Loucy (cell line): Measurements from ENCODE around the gene SACS.

Experiments
- H2AFZ ChIP-seq: fragments of 200-600 bp; sonication (generic); 2 replicates; pipeline ENCODE4 v1.6.0; 2016; ENCODE audit warnings: antibody characterized with exemption, mild to moderate bottlenecking, low read length, moderate library complexity
- H3F3A ChIP-seq: fragments of 200-600 bp; 2 replicates; pipeline ENCODE4 v1.6.0; 2016; ENCODE audit warnings: antibody characterized with exemption, low read depth, mild to moderate bottlenecking
- H3K27me3 ChIP-seq: fragments of 200-600 bp; sonication (generic); 2 replicates; pipeline ENCODE4 v1.6.1; 2014; ENCODE audit warnings: low read length, mild to moderate bottlenecking; ENCODE audit not compliant: insufficient read depth, poor library complexity, severe bottlenecking
- H3K36me3 ChIP-seq: fragments of 200-600 bp; sonication (generic); 2 replicates; pipeline ENCODE4 v1.6.1; 2016; ENCODE audit warnings: low read length; ENCODE audit not compliant: insufficient read depth
- H3K4me1 ChIP-seq: fragments of 200-600 bp; sonication (generic); 2 replicates; pipeline ENCODE4 v1.5.1; 2014; ENCODE audit warnings: low read length, mild to moderate bottlenecking; ENCODE audit not compliant: insufficient read depth, poor library complexity, severe bottlenecking
- H3K4me2 ChIP-seq: fragments of 200-600 bp; sonication (generic); 2 replicates; pipeline ENCODE4 v1.6.0; 2014; ENCODE audit warnings: antibody characterized with exemption, low read length, low read depth, mild to moderate bottlenecking; ENCODE audit not compliant: poor library complexity, severe bottlenecking
- H3K4me3 ChIP-seq: fragments of 200-600 bp; sonication (generic); 2 replicates; pipeline ENCODE4 v1.5.1; 2014; ENCODE audit warnings: low read length, mild to moderate bottlenecking, mixed read lengths; ENCODE audit not compliant: poor library complexity, severe bottlenecking
- H3K79me2 ChIP-seq: fragments of 200-600 bp; sonication (generic); 2 replicates; pipeline ENCODE4 v1.6.1; 2014; ENCODE audit warnings: low read length; ENCODE audit not compliant: insufficient read depth
- H3K9ac ChIP-seq: fragments of 200-600 bp; sonication (generic); 2 replicates; pipeline ENCODE4 v1.6.0; 2014; ENCODE audit warnings: mild to moderate bottlenecking, low read depth, low read length, moderate library complexity; ENCODE audit not compliant: poor library complexity, severe bottlenecking
- H3K9me2 ChIP-seq: fragments of 200-600 bp; sonication (generic); replicated peaks from 2 replicates; pipeline ENCODE4 v1.6.1; 2016; ENCODE audit warnings: low read depth, low read length, mixed read lengths
- H3K9me3 ChIP-seq: fragments of 200-600 bp; sonication (generic); 2 replicates; pipeline ENCODE4 v1.6.1; 2014; ENCODE audit warnings: mild to moderate bottlenecking, antibody characterized with exemption, low read length, low read depth; ENCODE audit not compliant: insufficient read depth
- H4K20me1 ChIP-seq: fragments of 200-600 bp; sonication (generic); 2 replicates; pipeline ENCODE4 v1.6.0; 2014; ENCODE audit warnings: antibody characterized with exemption, low read length, mild to moderate bottlenecking; ENCODE audit not compliant: insufficient read depth, poor library complexity, severe bottlenecking
- EZH2phosphoT487 ChIP-seq: fragments of 200-600 bp; IDR thresholded peaks from 2 replicates; pipeline ENCODE4 v1.6.1; 2018; ENCODE audit warnings: antibody characterized with exemption, mild to moderate bottlenecking, moderate library complexity, borderline replicate concordance
- TF ChIP-seq, protein P1 (sequence below): fragments of 200-600 bp; sonication (generic); conservative IDR thresholded peaks from 2 replicates; pipeline ENCODE4 v1.5.1; 2014; ENCODE audit warnings: mild to moderate bottlenecking, antibody characterized with exemption, low read length

Gene SACS

DNA sequence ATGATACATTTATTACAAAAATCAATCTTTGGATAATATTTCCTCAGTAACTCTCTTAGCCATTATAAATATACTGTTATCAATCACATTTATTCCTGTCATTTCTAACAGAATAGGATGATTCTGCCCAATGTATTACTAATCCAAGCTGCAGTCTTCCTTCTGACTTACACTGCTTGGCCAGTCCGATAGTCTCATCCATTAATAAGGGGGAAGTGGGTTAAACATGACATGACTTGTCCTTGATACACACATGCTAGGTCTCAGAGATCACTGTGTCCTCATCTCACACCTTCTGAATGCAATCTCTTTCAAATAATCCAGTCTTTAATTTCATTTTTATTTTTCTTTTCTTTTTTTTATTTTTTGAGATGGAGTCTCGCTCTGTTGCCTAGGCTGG, 18.8 kb downstream of the SACS start:
- Histone ChIP-seq H3K79me2 (no peaks in the 10 kb centered on the region), H3K36me3 (no peaks in the 10 kb centered on the region), H3K4me3 (no peak overlapping the region), H3K27me3 (no peaks in the 10 kb centered on the region), H2AFZ (no peak overlapping the region), H3K4me2 (no peak overlapping the region), H4K20me1 (no peaks in the 10 kb centered on the region), H3K9ac (no peak overlapping the region), H3K9me2 (no peaks in the 10 kb centered on the region), H3F3A (no peaks in the 10 kb centered on the region), H3K9me3 (no peaks in the 10 kb centered on the region), H3K4me1 (no peaks in the 10 kb centered on the region)
- TF ChIP-seq, protein P1, sequence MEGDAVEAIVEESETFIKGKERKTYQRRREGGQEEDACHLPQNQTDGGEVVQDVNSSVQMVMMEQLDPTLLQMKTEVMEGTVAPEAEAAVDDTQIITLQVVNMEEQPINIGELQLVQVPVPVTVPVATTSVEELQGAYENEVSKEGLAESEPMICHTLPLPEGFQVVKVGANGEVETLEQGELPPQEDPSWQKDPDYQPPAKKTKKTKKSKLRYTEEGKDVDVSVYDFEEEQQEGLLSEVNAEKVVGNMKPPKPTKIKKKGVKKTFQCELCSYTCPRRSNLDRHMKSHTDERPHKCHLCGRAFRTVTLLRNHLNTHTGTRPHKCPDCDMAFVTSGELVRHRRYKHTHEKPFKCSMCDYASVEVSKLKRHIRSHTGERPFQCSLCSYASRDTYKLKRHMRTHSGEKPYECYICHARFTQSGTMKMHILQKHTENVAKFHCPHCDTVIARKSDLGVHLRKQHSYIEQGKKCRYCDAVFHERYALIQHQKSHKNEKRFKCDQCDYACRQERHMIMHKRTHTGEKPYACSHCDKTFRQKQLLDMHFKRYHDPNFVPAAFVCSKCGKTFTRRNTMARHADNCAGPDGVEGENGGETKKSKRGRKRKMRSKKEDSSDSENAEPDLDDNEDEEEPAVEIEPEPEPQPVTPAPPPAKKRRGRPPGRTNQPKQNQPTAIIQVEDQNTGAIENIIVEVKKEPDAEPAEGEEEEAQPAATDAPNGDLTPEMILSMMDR = no peak
- TF ChIP-seq EZH2phosphoT487 = no peak

DNA sequence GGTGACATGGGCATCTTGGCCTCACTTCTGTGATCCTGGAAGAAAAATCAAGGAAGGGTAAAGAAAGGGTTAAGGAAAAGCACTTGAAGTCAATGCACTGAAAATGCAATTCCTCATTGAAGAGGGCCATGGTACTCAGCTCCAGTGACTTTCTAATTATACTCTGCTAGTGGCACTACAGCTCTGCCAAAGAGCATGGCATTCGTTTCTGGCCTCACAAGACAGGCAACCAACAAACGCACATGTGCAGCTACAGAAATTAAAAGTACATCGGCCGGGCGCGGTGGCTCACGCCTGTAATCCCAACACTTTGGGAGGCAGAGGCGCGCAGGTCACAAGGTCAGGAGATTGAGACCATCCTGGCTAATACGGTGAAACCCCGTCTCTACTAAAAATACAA, 21.8 kb downstream of the SACS start:
- Histone ChIP-seq H3K9ac (no peak overlapping the region), H3K36me3 (no peaks in the 10 kb centered on the region), H2AFZ (no peak overlapping the region), H3K9me3 (no peaks in the 10 kb centered on the region), H3K4me1 (no peaks in the 10 kb centered on the region), H4K20me1 (no peaks in the 10 kb centered on the region), H3K27me3 (no peaks in the 10 kb centered on the region), H3K4me2 (no peak overlapping the region), H3K79me2 (no peaks in the 10 kb centered on the region), H3K4me3 (no peak overlapping the region), H3K9me2 (no peaks in the 10 kb centered on the region), H3F3A (no peaks in the 10 kb centered on the region)
- TF ChIP-seq, protein P1 = no peak
- no peak for TF ChIP-seq EZH2phosphoT487

DNA sequence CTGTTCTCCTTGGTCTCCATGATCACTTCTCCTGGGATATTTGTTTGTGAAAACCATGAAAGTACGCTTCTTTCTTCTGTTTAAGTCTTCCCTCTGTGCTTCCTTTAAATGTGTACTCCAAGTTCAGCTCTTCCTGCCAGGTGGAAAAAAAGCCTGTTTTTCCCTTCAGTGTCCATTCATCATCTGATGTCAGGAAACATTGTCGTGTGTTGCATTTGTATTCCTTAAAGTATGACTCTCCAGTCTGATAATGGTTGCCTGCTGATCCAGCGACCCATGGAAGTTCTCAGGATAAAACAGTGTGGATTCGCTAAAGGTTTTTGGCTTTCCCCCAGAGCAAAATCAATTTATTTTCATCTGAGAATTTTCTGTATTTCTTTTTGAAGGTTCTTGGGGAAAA, 22.3 kb downstream of the SACS start:
- no peak overlapping the region for H3K4me2 ChIP-seq

More for the DNA sequence above, 22.3 kb downstream of the SACS start:
- Histone ChIP-seq H3K4me1 (no peaks in the 10 kb centered on the region), H3K9me3 (no peaks in the 10 kb centered on the region), H3K36me3 (no peaks in the 10 kb centered on the region), H3K4me3 (no peak overlapping the region), H3K79me2 (no peaks in the 10 kb centered on the region), H2AFZ (no peak overlapping the region), H3K27me3 (no peaks in the 10 kb centered on the region), H3K9ac (no peak overlapping the region), H3F3A (no peaks in the 10 kb centered on the region), H4K20me1 (no peaks in the 10 kb centered on the region), H3K9me2 (no peaks in the 10 kb centered on the region)
- TF ChIP-seq EZH2phosphoT487 = no peak
- TF ChIP-seq, protein P1 = no peak
